ENCODE results near the gene ACTBL2. TPM values are rescaled to one million over a fixed set of nuclear protein-coding genes. Genes with fewer than 3 reads are reported as not detected.

The ACTBL2 gene
- total RNA-seq, 1 donor from 2014 or later = 0.07 TPM

- Mint-ChIP-seq H3K27me3 (ENCODE audit: low read depth) (no peaks in the 10 kb centered on the region), H3K4me1 (peaks cover 50% of the 10 kb centered on the region), H3K9me3 (no peaks in the 10 kb centered on the region), H3K36me3 (no peaks in the 10 kb centered on the region), H3K4me3 (no peak overlapping the region), H3K27ac (no peak overlapping the region)
- no peak for TF ChIP-seq CTCF (IDR thresholded peaks at IDR 0.05; ENCODE audit: unreplicated experiment)
- DNase-seq (ENCODE audit: low spot score in 2 of 2, unreplicated experiment in 2 of 2) = no peak
These were observed 8.9 kb upstream of the ACTBL2 start for GRCh38 chr5:57491369-57491965.

GRCh38 chr5:57488215-57488955 lies 5.8 kb upstream of the ACTBL2 start:
- no peak for TF ChIP-seq CTCF (IDR thresholded peaks at IDR 0.05; ENCODE audit: unreplicated experiment)
- H3K27me3 Mint-ChIP-seq (ENCODE audit: low read depth) = no peaks in the 10 kb centered on the region
- H3K4me3 Mint-ChIP-seq = no peak overlapping the region
- no peaks in the 10 kb centered on the region for H3K9me3 Mint-ChIP-seq
- peaks cover 37% of the 10 kb centered on the region for H3K4me1 Mint-ChIP-seq
- no peak for DNase-seq (ENCODE audit: low spot score in 2 of 2, unreplicated experiment in 2 of 2)
- no peaks in the 10 kb centered on the region for H3K36me3 Mint-ChIP-seq
- peak overlapping the region; percentile 55 for H3K27ac Mint-ChIP-seq

GRCh38 chr5:57486027-57486602 lies 3.5 kb upstream of the ACTBL2 start:
- TF ChIP-seq CTCF (IDR thresholded peaks at IDR 0.05; ENCODE audit: unreplicated experiment) = no peak
- Mint-ChIP-seq H3K27me3 (ENCODE audit: low read depth) (no peaks in the 10 kb centered on the region), H3K27ac (peak overlapping the region; percentile 43)

DNA sequence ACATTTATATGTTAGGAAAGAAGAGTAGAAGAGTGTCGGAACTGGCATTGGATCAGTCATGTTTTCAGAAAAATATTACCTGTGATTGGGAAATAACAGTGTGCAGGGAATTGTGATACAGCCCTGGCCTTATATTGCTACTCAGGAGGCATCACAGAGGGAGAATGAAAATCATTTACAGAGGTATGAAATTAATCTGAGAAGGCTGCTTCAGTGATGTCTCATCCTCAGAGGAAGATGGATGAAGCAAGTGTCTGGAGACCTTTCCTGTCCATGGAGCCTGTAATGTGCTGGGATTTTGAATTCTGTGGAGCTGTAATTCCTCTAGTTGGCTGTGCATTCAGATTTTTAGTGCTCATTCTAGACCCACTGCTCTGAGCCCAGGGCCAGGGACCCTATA lies 3.8 kb downstream of the ACTBL2 start:
- Mint-ChIP-seq H3K4me1 (peaks cover 30% of the 10 kb centered on the region), H3K9me3 (peaks cover 7% of the 10 kb centered on the region), H3K27ac (no peak overlapping the region), H3K27me3 (ENCODE audit: low read depth) (no peaks in the 10 kb centered on the region), H3K36me3 (no peaks in the 10 kb centered on the region), H3K4me3 (no peak overlapping the region)
- no peak for TF ChIP-seq CTCF (IDR thresholded peaks at IDR 0.05; ENCODE audit: unreplicated experiment)
- DNase-seq (ENCODE audit: low spot score in 2 of 2, unreplicated experiment in 2 of 2) = no peak

More at GRCh38 chr5:57486027-57486602, 3.5 kb upstream of the ACTBL2 start:
- DNase-seq (ENCODE audit: low spot score in 2 of 2, unreplicated experiment in 2 of 2) = no peak
- Mint-ChIP-seq H3K36me3 (no peaks in the 10 kb centered on the region), H3K4me1 (peaks cover 26% of the 10 kb centered on the region), H3K9me3 (peaks cover 7% of the 10 kb centered on the region), H3K4me3 (no peak overlapping the region)

DNA sequence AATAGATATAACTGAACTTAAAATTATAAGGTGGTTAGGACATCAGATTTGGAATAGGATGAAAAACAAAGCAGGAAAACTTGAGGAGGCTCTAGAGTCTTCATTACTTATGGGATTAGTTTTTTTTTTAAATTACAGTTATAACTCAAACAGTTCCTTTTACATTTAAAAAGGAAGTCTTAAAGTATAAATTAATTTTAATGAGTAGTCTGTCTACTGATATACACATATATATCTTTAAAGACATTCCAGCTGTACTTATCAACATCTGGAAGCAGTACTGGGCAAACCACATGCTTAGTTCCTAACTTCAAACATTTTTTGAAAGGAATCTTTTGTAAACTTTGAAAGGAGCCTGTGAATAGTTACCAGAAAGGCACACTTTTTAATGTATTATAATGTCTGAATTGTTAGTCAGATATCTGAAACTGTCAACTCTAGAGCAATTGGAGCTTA lies 6.0 kb downstream of the ACTBL2 start:
- TF ChIP-seq CTCF (IDR thresholded peaks at IDR 0.05; ENCODE audit: unreplicated experiment) = no peak
- no peak overlapping the region for H3K4me3 Mint-ChIP-seq
- H3K27me3 Mint-ChIP-seq (ENCODE audit: low read depth) = no peaks in the 10 kb centered on the region
- H3K36me3 Mint-ChIP-seq = no peaks in the 10 kb centered on the region
- DNase-seq (ENCODE audit: low spot score in 2 of 2, unreplicated experiment in 2 of 2) = no peak
- no peaks in the 10 kb centered on the region for H3K9me3 Mint-ChIP-seq
- peaks cover 29% of the 10 kb centered on the region for H3K4me1 Mint-ChIP-seq
- peak overlapping the region; percentile 75 for H3K27ac Mint-ChIP-seq
